Fibroblast of mammary gland (primary cell): ENCODE results near the gene LPCAT2.

Experiments used
- DNase-seq: peaks from one replicate; pipeline ENCODE4 v3.0.0-alpha.2; 2010; ENCODE audit warnings: low read depth
- H3K4me3 ChIP-seq: 2 replicates; pipeline ENCODE4 v1.5.1; 2011; ENCODE audit warnings: low read depth, mild to moderate bottlenecking, low read length, moderate library complexity; ENCODE audit not compliant: control insufficient read depth
- TF ChIP-seq, protein P1 (sequence below): conservative IDR thresholded peaks from 2 replicates; pipeline ENCODE4 v1.5.1; 2011; ENCODE audit warnings: low read depth, low read length, inconsistent platforms; ENCODE audit not compliant: control insufficient read depth, insufficient read depth

Gene LPCAT2

DNA sequence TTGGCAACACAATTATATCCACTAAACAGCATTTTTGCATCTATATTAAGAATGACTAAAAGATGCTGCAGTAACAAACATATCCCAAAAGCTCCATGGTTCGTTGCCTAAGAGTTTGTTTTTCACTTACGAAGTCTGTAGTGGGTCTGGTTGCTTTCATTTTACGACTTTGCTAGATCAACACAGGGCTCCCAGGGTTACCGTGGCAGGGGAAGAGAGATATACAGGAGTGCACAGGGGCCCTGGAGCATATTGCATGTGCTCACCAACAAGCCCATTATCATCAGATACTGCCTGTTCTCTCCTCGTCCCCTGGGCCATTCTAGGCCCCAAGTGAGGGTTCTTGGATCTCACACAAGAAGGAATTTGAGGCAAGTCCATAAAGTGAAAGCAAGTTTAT is 33.0 kb upstream of the LPCAT2 start:
- TF ChIP-seq, protein P1, sequence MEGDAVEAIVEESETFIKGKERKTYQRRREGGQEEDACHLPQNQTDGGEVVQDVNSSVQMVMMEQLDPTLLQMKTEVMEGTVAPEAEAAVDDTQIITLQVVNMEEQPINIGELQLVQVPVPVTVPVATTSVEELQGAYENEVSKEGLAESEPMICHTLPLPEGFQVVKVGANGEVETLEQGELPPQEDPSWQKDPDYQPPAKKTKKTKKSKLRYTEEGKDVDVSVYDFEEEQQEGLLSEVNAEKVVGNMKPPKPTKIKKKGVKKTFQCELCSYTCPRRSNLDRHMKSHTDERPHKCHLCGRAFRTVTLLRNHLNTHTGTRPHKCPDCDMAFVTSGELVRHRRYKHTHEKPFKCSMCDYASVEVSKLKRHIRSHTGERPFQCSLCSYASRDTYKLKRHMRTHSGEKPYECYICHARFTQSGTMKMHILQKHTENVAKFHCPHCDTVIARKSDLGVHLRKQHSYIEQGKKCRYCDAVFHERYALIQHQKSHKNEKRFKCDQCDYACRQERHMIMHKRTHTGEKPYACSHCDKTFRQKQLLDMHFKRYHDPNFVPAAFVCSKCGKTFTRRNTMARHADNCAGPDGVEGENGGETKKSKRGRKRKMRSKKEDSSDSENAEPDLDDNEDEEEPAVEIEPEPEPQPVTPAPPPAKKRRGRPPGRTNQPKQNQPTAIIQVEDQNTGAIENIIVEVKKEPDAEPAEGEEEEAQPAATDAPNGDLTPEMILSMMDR, result no peak
- no peak overlapping the region for H3K4me3 ChIP-seq
- DNase-seq, result no peak

DNA sequence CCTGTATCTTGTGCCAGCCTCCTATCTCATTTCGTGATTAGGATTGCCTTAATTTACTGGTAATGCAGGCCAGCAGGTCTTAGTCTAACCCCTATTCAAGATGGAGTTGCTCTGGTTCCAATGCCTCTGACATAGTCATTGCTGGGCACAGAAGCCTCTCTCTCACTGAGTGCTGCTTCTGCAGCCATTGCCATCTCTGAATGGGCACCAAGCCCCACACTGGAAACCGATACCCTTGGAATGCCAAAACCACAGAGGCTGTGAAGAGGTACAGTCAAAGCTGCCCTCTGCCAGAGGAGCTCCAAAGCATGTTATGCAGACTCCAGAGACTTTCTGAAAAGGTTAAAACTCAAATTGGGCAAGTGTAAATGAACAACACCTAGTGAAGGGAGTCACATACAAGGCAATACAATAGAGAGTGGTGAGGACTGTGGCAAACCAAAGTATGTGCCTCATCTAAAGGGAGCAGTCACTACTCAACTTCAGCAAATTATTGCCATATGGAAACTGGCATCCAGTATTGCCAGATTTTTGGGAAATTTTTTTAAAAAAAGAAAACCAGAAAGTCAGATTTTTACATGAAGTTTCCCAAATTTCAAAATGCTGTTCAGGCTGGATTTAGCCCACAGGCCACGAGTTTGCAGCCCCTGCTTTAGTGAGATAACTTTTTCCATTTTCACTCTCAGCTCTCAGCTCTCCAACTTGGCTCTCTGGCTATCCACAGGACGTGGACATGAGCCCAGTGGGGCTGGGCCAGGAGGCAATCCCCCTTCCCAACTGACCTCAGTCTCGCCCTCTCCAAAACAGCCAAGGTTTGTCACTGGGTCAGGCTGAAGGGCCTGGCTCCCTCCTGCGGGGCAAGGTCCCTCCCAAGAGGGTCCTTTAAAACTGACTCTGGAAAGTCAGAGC is 32.0 kb upstream of the LPCAT2 start:
- no peak for DNase-seq
- H3K4me3 ChIP-seq, result no peak overlapping the region
- TF ChIP-seq, protein P1, result no peak

DNA sequence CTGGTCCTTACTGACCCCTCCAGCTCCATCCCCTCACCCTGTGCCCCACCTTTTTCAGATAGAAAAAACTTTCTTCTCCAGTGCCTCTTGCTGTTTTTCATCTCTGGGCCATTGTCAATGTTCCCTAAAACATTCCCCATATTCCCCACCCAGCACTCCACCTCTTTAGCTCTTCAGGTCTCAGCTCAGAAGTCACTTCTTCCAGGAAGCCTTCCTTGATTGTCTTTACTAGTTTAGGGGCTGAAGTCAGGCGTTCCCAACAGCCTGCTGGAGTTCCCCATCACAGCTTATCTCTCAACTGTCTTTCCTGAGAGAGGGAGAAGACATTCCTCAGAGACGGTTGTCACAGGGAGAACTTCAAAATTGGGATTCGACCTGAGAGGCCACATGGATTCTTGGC is 31.1 kb upstream of the LPCAT2 start:
- H3K4me3 ChIP-seq, result no peak overlapping the region

DNA sequence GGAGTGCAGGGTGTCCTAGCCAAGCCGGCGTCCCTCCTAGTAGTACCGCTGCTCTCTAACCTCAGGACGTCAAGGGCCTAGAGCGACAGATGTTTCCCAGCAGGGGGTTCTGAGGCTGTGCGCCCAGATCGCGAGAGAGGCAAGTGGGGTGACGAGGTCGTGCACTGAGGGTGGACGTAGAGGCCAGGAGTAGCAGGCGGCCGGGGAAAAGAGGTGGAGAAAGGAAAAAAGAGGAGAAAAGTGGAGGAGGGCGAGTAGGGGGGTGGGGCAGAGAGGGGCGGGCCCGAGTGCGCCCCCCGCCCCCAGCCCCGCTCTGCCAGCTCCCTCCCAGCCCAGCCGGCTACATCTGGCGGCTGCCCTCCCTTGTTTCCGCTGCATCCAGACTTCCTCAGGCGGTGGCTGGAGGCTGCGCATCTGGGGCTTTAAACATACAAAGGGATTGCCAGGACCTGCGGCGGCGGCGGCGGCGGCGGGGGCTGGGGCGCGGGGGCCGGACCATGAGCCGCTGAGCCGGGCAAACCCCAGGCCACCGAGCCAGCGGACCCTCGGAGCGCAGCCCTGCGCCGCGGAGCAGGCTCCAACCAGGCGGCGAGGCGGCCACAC is 29.9 kb upstream of the LPCAT2 start, which contains the start of gene MMP2:
MMP2 (plus strand) TSS at position 372 of the 603 bp plus-strand sequence. CDS start 282 bp downstream, outside the sequence.
- H3K4me3 ChIP-seq, result peak within 1 kb of the TSS; percentile 92

More for the DNA sequence above, 31.1 kb upstream of the LPCAT2 start:
- TF ChIP-seq, protein P1, result no peak
- no peak for DNase-seq

DNA sequence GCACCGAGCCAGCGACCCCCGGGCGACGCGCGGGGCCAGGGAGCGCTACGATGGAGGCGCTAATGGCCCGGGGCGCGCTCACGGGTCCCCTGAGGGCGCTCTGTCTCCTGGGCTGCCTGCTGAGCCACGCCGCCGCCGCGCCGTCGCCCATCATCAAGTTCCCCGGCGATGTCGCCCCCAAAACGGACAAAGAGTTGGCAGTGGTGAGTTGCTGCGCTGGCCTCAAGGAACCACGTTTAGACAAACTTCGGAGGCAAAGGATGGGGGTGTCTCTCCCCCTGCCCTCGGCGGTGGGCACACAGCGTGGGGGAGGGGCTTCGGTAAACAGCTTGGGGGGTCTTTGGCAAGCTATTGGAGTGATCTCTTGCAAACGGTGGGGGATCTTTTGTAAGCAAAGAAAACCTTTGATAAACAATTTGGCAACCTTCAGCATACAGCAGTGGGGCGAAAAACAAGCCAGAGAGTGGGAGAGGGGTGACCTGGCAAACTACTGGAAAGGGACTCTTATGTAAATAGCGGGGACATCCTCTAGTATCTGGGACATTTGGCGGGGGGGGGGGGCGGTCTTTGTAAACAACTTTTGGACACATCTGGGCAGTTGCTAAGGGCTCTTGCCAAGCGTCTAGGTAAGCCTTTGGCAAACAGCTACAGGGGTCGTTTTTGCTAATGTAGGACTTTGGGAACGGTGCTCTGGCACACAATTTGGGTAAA is 29.3 kb upstream of the LPCAT2 start:
- TF ChIP-seq, protein P1, result no peak
- H3K4me3 ChIP-seq, result peak overlapping the region; percentile 92
- no peak for DNase-seq

More for the DNA sequence above, 29.9 kb upstream of the LPCAT2 start, which contains the start of gene MMP2:
- DNase-seq, result peak; percentile 81
- TF ChIP-seq, protein P1, result no peak

DNA sequence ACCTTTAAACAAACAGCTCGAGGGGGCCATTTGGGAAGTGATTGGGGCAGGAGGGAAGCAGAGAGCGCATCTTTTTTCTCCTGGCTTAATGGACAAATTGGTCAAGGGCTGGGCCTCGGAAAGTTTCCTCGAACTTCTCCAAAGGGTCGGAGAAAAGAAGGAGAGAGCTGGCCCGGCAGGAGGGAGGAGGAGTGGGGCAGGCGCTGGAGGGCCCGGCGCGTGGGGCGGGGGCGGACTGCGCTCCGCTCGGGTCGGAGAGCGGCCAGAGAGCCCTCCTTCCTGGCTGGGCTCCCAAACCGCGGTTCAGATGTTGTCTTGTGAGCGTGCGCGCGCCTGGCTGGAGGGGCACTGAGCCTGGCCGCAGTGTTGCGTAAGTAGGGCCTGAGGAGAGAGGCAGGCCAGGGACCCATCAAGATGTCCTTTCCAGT is 28.6 kb upstream of the LPCAT2 start:
- TF ChIP-seq, protein P1, result no peak
- H3K4me3 ChIP-seq, result peak overlapping the region; percentile 92
- peak; percentile 93 for DNase-seq
